CD14-positive monocyte (primary cell): ENCODE measurements around the gene GOSR1. TPM values are rescaled to one million over a fixed set of nuclear protein-coding genes. Genes with fewer than 3 reads are reported as not detected.
"Not testable (repeated sequence)": the region's sequence is repeated elsewhere in the genome, so short reads cannot be mapped to it uniquely, and the experiment has no call there.

Experiments used
- DNase-seq, 3 donors: peaks; one replicate each; pipeline ENCODE4 v3.0.0-alpha.2; 2011 to 2022
- H2AFZ ChIP-seq: 2 replicates; pipeline ENCODE4 v1.6.0; 2012; ENCODE audit warnings: mild to moderate bottlenecking, low read depth, low read length, inconsistent platforms; ENCODE audit not compliant: insufficient read depth, poor library complexity, severe bottlenecking
- H3K27ac ChIP-seq, 2 donors: 1 replicate in 1 of 2; 2 replicates in 1 of 2; pipeline ENCODE4 v1.5.1; 2012 to 2013; ENCODE audit warnings: low read length in 2 of 2, control low read depth in 1 of 2, inconsistent platforms in 1 of 2, low read depth in 1 of 2, mild to moderate bottlenecking in 1 of 2
- H3K27me3 ChIP-seq, 2 donors: one replicate each; pipeline versions ENCODE4 v1.6.0 to v1.6.1; 2011 to 2013; ENCODE audit warnings: low read length in 2 of 2; ENCODE audit not compliant: control insufficient read depth in 2 of 2, insufficient read depth in 2 of 2
- H3K36me3 ChIP-seq, 2 donors: replicated peaks in 1 of 2; 1 replicate in 1 of 2; 2 replicates in 1 of 2; pipeline versions ENCODE4 v1.5.1 to v1.6.1; 2012 to 2013; ENCODE audit warnings: low read length in 2 of 2, control low read depth in 1 of 2, inconsistent platforms in 1 of 2, mild to moderate bottlenecking in 1 of 2; ENCODE audit not compliant: insufficient read depth in 2 of 2, control insufficient read depth in 1 of 2
- H3K4me1 ChIP-seq, 2 donors: 1 replicate in 1 of 2; 2 replicates in 1 of 2; pipeline versions ENCODE4 v1.5.1 to v1.6.1; 2012 to 2013; ENCODE audit warnings: low read length in 2 of 2, control low read depth in 1 of 2, inconsistent platforms in 1 of 2, mild to moderate bottlenecking in 1 of 2, moderate library complexity in 1 of 2; ENCODE audit not compliant: insufficient read depth in 2 of 2, control insufficient read depth in 1 of 2
- H3K4me2 ChIP-seq: replicated peaks from 2 replicates; pipeline ENCODE3; 2012; ENCODE audit warnings: low read length, moderate library complexity, mild to moderate bottlenecking; ENCODE audit not compliant: poor library complexity, severe bottlenecking; ENCODE audit errors: extremely low read depth
- H3K4me3 ChIP-seq, 3 experiments: fragments of 200-600 bp in 1 of 3; sonication (generic) in 1 of 3; replicated peaks in 1 of 3; 1 replicate in 2 of 3; 2 replicates in 1 of 3; pipeline ENCODE4 v1.5.1; 2011 to 2013; ENCODE audit warnings: low read length in 3 of 3, mild to moderate bottlenecking in 3 of 3, control low read depth in 2 of 3, low read depth in 2 of 3, inconsistent platforms in 1 of 3, moderate library complexity in 1 of 3
- H3K79me2 ChIP-seq: 2 replicates; pipeline ENCODE4 v1.6.0; 2012; ENCODE audit warnings: mild to moderate bottlenecking, control low read depth, inconsistent platforms, low read length, moderate library complexity; ENCODE audit not compliant: insufficient read depth
- H3K9ac ChIP-seq: 2 replicates; pipeline ENCODE4 v1.6.0; 2017; ENCODE audit warnings: low read length, mild to moderate bottlenecking; ENCODE audit not compliant: insufficient read depth, poor library complexity, severe bottlenecking
- H3K9me3 ChIP-seq, 2 donors: replicated peaks in 1 of 2; 1 replicate in 1 of 2; 2 replicates in 1 of 2; pipeline versions ENCODE4 v1.5.1 to v1.6.1; 2012 to 2013; ENCODE audit warnings: low read length in 2 of 2, control low read depth in 1 of 2; ENCODE audit not compliant: control insufficient read depth in 1 of 2, insufficient read depth in 1 of 2
- H4K20me1 ChIP-seq: 2 replicates; pipeline ENCODE4 v1.6.0; 2012; ENCODE audit warnings: mild to moderate bottlenecking, low read length, control low read depth, moderate library complexity; ENCODE audit not compliant: insufficient read depth
- H3K27ac Mint-ChIP-seq, 7 donors: one replicate each; pipeline ENCODE4 v1.8.0; 2020; ENCODE audit warnings: mild to moderate bottlenecking in 7 of 7, mixed read lengths in 7 of 7, moderate library complexity in 6 of 7, inconsistent platforms in 2 of 7
- H3K27me3 Mint-ChIP-seq, 3 donors: one replicate each; pipeline ENCODE4 v1.8.0; 2021 to 2022; ENCODE audit warnings: low read depth in 3 of 3, mild to moderate bottlenecking in 3 of 3, mixed read lengths in 3 of 3, moderate library complexity in 3 of 3, inconsistent platforms in 1 of 3
- H3K36me3 Mint-ChIP-seq, 2 donors: one replicate each; pipeline ENCODE4 v1.8.0; 2020; ENCODE audit warnings: mixed read lengths in 2 of 2, inconsistent platforms in 1 of 2, mild to moderate bottlenecking in 1 of 2
- H3K4me1 Mint-ChIP-seq: one replicate; pipeline ENCODE4 v1.8.0; 2020; ENCODE audit warnings: mild to moderate bottlenecking, mixed read lengths
- H3K4me3 Mint-ChIP-seq, 2 donors: one replicate each; pipeline ENCODE4 v1.8.0; 2020; ENCODE audit warnings: mild to moderate bottlenecking in 2 of 2, mixed read lengths in 2 of 2, moderate library complexity in 1 of 2
- H3K9me3 Mint-ChIP-seq, 7 donors: one replicate each; pipeline ENCODE4 v1.8.0; 2020 to 2022; ENCODE audit warnings: mixed read lengths in 7 of 7, mild to moderate bottlenecking in 6 of 7, moderate library complexity in 6 of 7, inconsistent platforms in 2 of 7
- WGBS: methylation state at CpG from one replicate; pipeline ENCODE4 v1.1.5; 2013; ENCODE audit warnings: missing lambda C conversion rate; ENCODE audit not compliant: insufficient coverage; 5-methylcytosine and 5-hydroxymethylcytosine counted together
- intact Hi-C, 2 donors: fragments of 100-400 bp; cut with micrococcal nuclease; formaldehyde crosslinking; loops; one replicate each; pipeline versions ENCODE4 v1.15.0 to v1.15.1; 2023
- polyA plus RNA-seq, 3 donors: library from polyadenylated mRNA; depleted of rRNA in 1 of 3; unstranded in 2 of 3; stranded (reverse) in 1 of 3; fragments of 300-500 nt in 2 of 3; fragments of >200 nt in 1 of 3; fragmentation: Illumina TruSeq in 2 of 3; gene quantifications; 1 replicate in 2 of 3; 2 replicates in 1 of 3; pipeline ENCODE4 v1.2.3, GENCODE V29; 2012 to 2021
- TF ChIP-seq, protein P1 (sequence below): fragments of 200-600 bp; IDR thresholded peaks from one replicate; pipeline ENCODE4 v1.8.0; 2022; ENCODE audit warnings: antibody characterized with exemption, mild to moderate bottlenecking

GOSR1 gene
- polyA plus RNA-seq, 3 donors = 12.6 to 35.7 (median 20.9) TPM

DNA sequence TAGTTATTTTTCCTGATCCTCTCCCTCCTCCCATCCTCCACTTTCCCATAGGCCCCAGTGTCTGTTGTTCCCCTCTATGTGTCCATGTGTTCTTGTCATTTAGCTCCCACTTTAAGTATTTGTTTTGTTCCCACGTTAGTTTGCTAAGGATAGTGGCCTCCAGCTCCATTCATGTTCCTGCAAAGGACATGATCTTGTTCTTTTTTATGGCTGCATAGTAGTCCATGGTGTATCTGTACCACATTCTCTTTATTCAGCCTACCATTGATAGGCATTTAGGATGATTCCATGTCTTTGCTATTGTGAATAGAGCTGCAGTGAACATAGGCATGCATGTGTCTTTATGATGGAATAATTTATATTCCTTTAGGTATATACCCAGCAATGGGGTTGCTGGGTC lies 60.5 kb downstream of the GOSR1 start:
- H3K4me1 Mint-ChIP-seq, DNase-seq, H3K36me3 ChIP-seq, H3K4me2 ChIP-seq, H4K20me1 ChIP-seq, H3K9me3 Mint-ChIP-seq, H3K4me3 ChIP-seq, H3K27ac ChIP-seq, H3K27me3 ChIP-seq, intact Hi-C loops, H3K27ac Mint-ChIP-seq, H3K4me3 Mint-ChIP-seq, H2AFZ ChIP-seq, H3K36me3 Mint-ChIP-seq, H3K9me3 ChIP-seq, H3K79me2 ChIP-seq, H3K9ac ChIP-seq, H3K4me1 ChIP-seq, H3K27me3 Mint-ChIP-seq: not testable (repeated sequence)
- 80% methylated on average over 1 of the region's 1 CpG for WGBS

GRCh38 chr17:30541802-30542201 lies 64.6 kb downstream of the GOSR1 start:
- no peaks in the 10 kb centered on the region for H3K9me3 ChIP-seq
- no peak overlapping the region for H3K9ac ChIP-seq
- H3K27me3 Mint-ChIP-seq = no peaks in the 10 kb centered on the region
- H3K4me1 ChIP-seq = peaks cover 0 to 3% of the 10 kb centered on the region in 2 donors
- H3K4me3 ChIP-seq = no peak overlapping the region
- TF ChIP-seq, protein P1, sequence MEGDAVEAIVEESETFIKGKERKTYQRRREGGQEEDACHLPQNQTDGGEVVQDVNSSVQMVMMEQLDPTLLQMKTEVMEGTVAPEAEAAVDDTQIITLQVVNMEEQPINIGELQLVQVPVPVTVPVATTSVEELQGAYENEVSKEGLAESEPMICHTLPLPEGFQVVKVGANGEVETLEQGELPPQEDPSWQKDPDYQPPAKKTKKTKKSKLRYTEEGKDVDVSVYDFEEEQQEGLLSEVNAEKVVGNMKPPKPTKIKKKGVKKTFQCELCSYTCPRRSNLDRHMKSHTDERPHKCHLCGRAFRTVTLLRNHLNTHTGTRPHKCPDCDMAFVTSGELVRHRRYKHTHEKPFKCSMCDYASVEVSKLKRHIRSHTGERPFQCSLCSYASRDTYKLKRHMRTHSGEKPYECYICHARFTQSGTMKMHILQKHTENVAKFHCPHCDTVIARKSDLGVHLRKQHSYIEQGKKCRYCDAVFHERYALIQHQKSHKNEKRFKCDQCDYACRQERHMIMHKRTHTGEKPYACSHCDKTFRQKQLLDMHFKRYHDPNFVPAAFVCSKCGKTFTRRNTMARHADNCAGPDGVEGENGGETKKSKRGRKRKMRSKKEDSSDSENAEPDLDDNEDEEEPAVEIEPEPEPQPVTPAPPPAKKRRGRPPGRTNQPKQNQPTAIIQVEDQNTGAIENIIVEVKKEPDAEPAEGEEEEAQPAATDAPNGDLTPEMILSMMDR = no peak
- WGBS = 97% methylated on average over 4 of the region's 8 CpGs
- H3K27ac ChIP-seq = no peak overlapping the region
- H3K4me3 Mint-ChIP-seq = no peak overlapping the region
- H3K4me2 ChIP-seq = no peak overlapping the region
- no peak overlapping the region for H3K27ac Mint-ChIP-seq
- H3K36me3 ChIP-seq = no peaks in the 10 kb centered on the region
- no peak overlapping the region for H2AFZ ChIP-seq
- no peaks in the 10 kb centered on the region for H3K27me3 ChIP-seq
- peaks cover 0 to 3% of the 10 kb centered on the region in 2 donors for H3K36me3 Mint-ChIP-seq
- no peaks in the 10 kb centered on the region for H3K79me2 ChIP-seq
- peaks cover 0 to 5% (median 0%) of the 10 kb centered on the region in 7 donors for H3K9me3 Mint-ChIP-seq
- peaks cover 8% of the 10 kb centered on the region for H3K4me1 Mint-ChIP-seq
- H4K20me1 ChIP-seq = no peaks in the 10 kb centered on the region
- DNase-seq = no peak
- intact Hi-C loops = no loop called here
